SK-N-MC (cell line): ENCODE measurements around the gene KDM4B.

Experiments used
- DNase-seq: peaks from one replicate; pipeline ENCODE4 v3.0.0-alpha.2; 2011; ENCODE audit warnings: low read depth, low spot score
- H3K27ac ChIP-seq: fragments of 200-600 bp; sonication (generic); 2 replicates; pipeline ENCODE4 v1.5.1; 2016; ENCODE audit warnings: mixed run types
- H3K36me3 ChIP-seq: fragments of 200-600 bp; sonication (generic); 2 replicates; pipeline ENCODE4 v1.6.1; 2017; ENCODE audit warnings: antibody characterized with exemption, low read length, mixed read lengths; ENCODE audit not compliant: insufficient read depth
- H3K4me3 ChIP-seq: fragments of 200-600 bp; sonication (generic); 2 replicates; pipeline ENCODE4 v1.5.1; 2016
- H3K9ac ChIP-seq: fragments of 200-600 bp; sonication (generic); 2 replicates; pipeline ENCODE4 v1.8.0; 2017; ENCODE audit warnings: mixed run types, mixed read lengths; ENCODE audit not compliant: insufficient read length
- H3K9me3 ChIP-seq: fragments of 200-600 bp; sonication (generic); 2 replicates; pipeline ENCODE4 v1.6.1; 2017; ENCODE audit warnings: low read depth, mild to moderate bottlenecking, antibody characterized with exemption, low read length, moderate library complexity, mixed read lengths
- EZH2 ChIP-seq: fragments of 200-600 bp; sonication (generic); IDR thresholded peaks from one replicate; pipeline ENCODE4 v1.6.1; 2017; ENCODE audit warnings: antibody characterized with exemption
- FOXP2 ChIP-seq: optimal IDR thresholded peaks from 2 replicates; pipeline ENCODE3; 2011; ENCODE audit warnings: mild to moderate bottlenecking, moderate library complexity; ENCODE audit not compliant: insufficient read depth; ENCODE audit errors: extremely low read length, control extremely low read depth
- POLR2AphosphoS5 ChIP-seq: IDR thresholded peaks from 2 replicates; pipeline ENCODE4 v1.6.1; 2012; ENCODE audit warnings: mild to moderate bottlenecking, low read depth, low read length, borderline replicate concordance

KDM4B gene

DNA sequence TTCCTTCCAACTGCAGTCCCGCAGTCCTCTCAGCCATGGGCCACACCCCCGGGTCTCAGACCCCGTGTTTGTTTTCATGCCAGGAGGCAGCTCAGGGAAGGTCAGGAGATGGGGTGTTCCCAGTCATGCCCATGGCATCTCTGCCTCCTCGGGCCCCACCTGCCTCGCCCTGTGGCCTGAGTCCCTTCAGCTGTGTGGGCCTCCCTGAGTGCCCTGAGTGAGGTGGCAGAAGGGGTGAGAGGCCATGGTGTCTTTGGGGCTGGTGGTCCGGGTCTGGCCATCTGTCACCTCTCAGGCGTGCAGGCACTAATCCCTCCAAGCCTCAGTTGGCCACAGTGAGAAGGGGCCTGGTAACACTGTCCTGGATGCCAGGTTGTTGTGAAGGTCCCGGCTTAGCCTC, 10.9 kb upstream of the KDM4B start:
- H3K27ac ChIP-seq, result no peak overlapping the region
- TF ChIP-seq FOXP2 (no peak), POLR2AphosphoS5 (no peak), EZH2 (no peak)
- H3K9ac ChIP-seq, result no peak overlapping the region
- no peak overlapping the region for H3K4me3 ChIP-seq
- H3K9me3 ChIP-seq, result no peaks in the 10 kb centered on the region
- H3K36me3 ChIP-seq, result peaks cover 73% of the 10 kb centered on the region
- no peak for DNase-seq

DNA sequence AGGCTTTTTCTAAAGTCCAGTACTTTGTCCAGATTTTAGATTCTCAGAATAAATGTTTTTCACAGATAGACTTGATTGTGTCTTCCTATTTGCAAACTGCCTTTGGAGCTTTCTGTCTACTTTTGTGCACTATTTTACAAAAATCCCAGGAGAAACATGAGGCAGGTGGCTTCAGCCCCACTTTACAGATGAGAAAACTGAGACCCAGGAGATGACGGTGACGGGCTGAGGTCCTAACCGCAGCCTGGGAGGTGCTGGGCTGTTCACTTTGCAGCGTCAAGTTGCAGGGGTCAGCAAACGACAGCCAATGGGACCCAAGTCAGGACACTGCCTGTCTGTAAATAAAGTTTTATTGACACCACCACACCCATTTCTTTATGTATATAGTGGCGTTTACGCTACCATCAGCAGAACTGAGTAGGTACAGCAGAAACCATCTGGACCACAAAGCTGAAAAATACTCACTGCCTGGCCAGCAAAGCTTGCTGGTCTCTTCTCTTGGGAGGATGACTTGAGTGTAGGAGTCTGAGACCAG, 6.8 kb upstream of the KDM4B start:
- no peak for DNase-seq
- Histone ChIP-seq H3K9ac (no peak overlapping the region), H3K4me3 (no peak overlapping the region), H3K36me3 (peaks cover 48% of the 10 kb centered on the region), H3K27ac (no peak overlapping the region), H3K9me3 (no peaks in the 10 kb centered on the region)
- TF ChIP-seq FOXP2 (no peak), EZH2 (no peak), POLR2AphosphoS5 (no peak)

- Histone ChIP-seq H3K9me3 (no peaks in the 10 kb centered on the region), H3K4me3 (no peak overlapping the region), H3K36me3 (peaks cover 27% of the 10 kb centered on the region), H3K9ac (no peak overlapping the region), H3K27ac (no peak overlapping the region)
- no peak for DNase-seq
- TF ChIP-seq POLR2AphosphoS5 (no peak), EZH2 (no peak), FOXP2 (no peak)
These were observed 3.9 kb upstream of the KDM4B start for GRCh38 chr19:4965061-4965460.

DNA sequence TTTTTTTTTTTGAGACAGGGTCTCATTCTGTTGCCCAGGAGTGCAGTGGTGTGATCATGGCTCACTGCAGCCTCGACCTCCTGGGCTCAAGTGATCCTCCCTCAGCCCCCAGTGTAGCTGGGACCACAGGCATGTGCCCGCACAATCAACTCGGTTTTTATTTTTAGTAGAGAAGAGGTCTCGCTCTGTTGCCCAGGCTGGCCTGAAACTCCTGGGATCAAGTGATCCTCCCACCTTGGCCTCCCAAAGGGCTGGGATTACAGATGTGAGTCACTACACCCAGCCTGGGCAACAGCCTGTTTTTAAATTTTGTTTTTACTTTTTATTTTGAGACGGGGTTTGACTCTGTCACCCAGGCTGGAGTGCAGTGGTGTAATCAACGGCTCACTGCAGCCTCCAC, 2.3 kb upstream of the KDM4B start:
- H3K9me3 ChIP-seq, result no peaks in the 10 kb centered on the region
- DNase-seq, result no peak
- TF ChIP-seq FOXP2 (no peak), EZH2 (no peak)
- peak overlapping the region; percentile 54; the same call in 1 of the 2 replicates for H3K27ac ChIP-seq
- H3K9ac ChIP-seq, result no peak overlapping the region
- no peak overlapping the region for H3K4me3 ChIP-seq
- H3K36me3 ChIP-seq, result peaks cover 22% of the 10 kb centered on the region

DNA sequence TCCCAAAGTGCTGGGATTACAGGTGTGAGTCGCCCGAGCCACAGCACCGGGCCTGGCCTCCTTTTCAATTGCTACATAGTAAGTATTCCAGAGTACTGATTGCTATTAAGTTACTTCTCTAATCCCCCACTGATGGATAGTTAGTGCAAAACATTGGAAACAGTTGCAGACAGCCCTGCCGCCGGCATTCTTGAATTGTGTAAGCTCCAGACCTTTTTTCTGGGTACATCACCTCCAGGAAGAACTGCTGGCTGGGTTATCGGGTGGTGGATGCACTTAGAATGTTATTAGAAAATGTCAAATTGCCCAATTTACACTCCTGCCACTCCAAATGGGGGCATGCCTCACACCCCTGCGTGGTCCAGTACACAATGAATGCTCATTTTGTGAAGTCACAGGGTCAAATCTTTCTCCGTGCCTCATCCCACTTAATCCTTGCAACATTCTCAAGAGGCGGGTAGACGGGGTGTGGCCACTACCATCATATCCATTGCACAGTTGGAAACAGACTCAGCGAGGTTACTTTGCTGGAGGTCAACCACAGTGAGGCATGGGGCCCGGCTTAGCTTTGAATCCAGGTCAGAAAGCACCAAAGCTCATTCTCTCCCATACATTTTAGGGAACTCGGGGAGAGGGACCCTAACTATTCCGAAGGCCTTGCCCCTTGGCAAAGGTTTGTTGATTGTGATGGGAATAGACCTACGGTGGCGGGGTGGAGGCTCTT, 1.0 kb upstream of the KDM4B start:
- peak overlapping the region; percentile 74 for H3K4me3 ChIP-seq
- DNase-seq, result no peak
- no peaks in the 10 kb centered on the region for H3K9me3 ChIP-seq
- H3K9ac ChIP-seq, result no peak overlapping the region
- H3K27ac ChIP-seq, result no peak overlapping the region
- TF ChIP-seq EZH2 (no peak), POLR2AphosphoS5 (no peak), FOXP2 (no peak)
- peaks cover 9% of the 10 kb centered on the region; the same call in 1 of the 2 replicates for H3K36me3 ChIP-seq

GRCh38 chr19:4969292-4969771, 419 bp downstream of the KDM4B start:
- Histone ChIP-seq H3K27ac (no peak overlapping the region), H3K9ac (peak overlapping the region; percentile 78)

DNA sequence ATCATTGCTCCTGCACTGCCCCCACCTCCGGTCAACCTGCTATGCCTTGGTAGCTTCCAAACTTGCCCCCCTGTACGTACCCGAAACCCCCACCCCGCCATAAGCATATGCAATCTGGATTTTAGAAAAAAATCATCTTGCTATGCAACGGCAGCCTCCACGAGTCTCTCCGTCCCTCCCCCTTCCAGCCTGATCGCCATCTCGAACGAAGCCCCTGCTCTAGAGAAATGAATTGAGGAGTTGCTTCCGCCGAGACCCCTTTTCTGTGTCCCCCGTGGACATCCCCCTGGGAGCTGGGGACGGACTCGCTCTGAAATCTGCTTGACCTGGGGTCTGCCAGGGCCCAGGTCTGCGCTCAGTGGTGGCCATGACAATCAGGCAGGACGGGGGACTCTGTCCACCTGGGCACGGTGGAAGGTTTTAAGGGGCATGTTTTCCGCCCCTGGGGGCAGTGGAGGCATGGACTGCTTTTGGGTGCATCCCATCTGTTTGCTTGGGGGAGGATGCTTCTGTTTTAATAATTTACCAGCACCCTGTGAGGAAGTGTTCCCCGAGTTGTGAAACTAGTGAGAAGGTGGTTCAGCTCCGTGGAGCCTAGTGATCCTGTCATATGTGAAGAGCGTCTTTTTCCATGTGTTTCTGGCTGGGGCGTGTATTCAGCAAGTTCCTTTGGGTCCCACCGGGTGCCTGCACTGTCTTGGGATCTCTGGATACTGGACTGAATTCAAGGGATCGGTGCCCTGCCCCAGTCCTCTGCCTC, 1.0 kb downstream of the KDM4B start:
- no peak for TF ChIP-seq FOXP2
- no peak for TF ChIP-seq EZH2
- no peak for TF ChIP-seq POLR2AphosphoS5
- peak overlapping the region; percentile 78 for H3K9ac ChIP-seq
- DNase-seq, result no peak
- H3K9me3 ChIP-seq, result no peaks in the 10 kb centered on the region
- H3K4me3 ChIP-seq, result peak overlapping the region; percentile 76
- 0 out of 2 replicates have a peak, but pooled peaks cover 2% of the 10 kb centered on the region for H3K36me3 ChIP-seq
- H3K27ac ChIP-seq, result no peak overlapping the region

More at GRCh38 chr19:4969292-4969771, 419 bp downstream of the KDM4B start:
- TF ChIP-seq POLR2AphosphoS5 (no peak), FOXP2 (no peak), EZH2 (no peak)
- H3K9me3 ChIP-seq, result no peaks in the 10 kb centered on the region
- H3K36me3 ChIP-seq, result 0 out of 2 replicates have a peak, but pooled peaks cover 4% of the 10 kb centered on the region
- H3K4me3 ChIP-seq, result peak overlapping the region; percentile 76
- DNase-seq, result no peak
